Uterus (tissue), 4 donors: ENCODE results near the gene ERMP1. TPM values are rescaled to one million over a fixed set of nuclear protein-coding genes. Genes with fewer than 3 reads are reported as not detected.

Experiments used
- DNase-seq, 2 donors: peaks; one replicate each; pipeline ENCODE4 v3.0.0-alpha.2; 2019 to 2020
- H3K27ac ChIP-seq, 2 donors: fragments of 200-600 bp; sonication (generic); 1 replicate in 1 of 2; 2 replicates in 1 of 2; pipeline ENCODE4 v1.5.1; 2016 to 2018
- H3K27me3 ChIP-seq, 2 donors: fragments of 200-600 bp; sonication (generic); one replicate each; pipeline ENCODE4 v1.5.1; 2018 to 2019; ENCODE audit warnings: control low read depth in 1 of 2
- H3K36me3 ChIP-seq, 2 donors: fragments of 200-600 bp; sonication (generic); one replicate each; pipeline ENCODE4 v1.5.1; 2019; ENCODE audit warnings: control low read depth in 1 of 2
- H3K4me1 ChIP-seq, 2 donors: fragments of 200-600 bp; sonication (generic); one replicate each; pipeline ENCODE4 v1.5.1; 2018 to 2019; ENCODE audit warnings: control low read depth in 1 of 2
- H3K4me3 ChIP-seq, 2 donors: fragments of 200-600 bp; sonication (generic); 1 replicate in 1 of 2; 2 replicates in 1 of 2; pipeline ENCODE4 v1.5.1; 2018 to 2019; ENCODE audit warnings: mild to moderate bottlenecking in 1 of 2
- H3K9me3 ChIP-seq, 2 donors: fragments of 200-600 bp; sonication (generic); one replicate each; pipeline ENCODE4 v1.5.1; 2019; ENCODE audit warnings: control low read depth in 1 of 2
- CTCF ChIP-seq, 4 experiments: fragments of 200-600 bp in 2 of 4; fragments of 450-650 bp in 2 of 4; sonication (generic) in 2 of 4; IDR thresholded peaks; one replicate each; pipeline ENCODE4 v1.5.1; 2016 to 2019; ENCODE audit warnings: antibody characterized with exemption in 4 of 4, mild to moderate bottlenecking in 2 of 4, moderate library complexity in 1 of 4
- POLR2A ChIP-seq, 2 donors: fragments of 450-650 bp; IDR thresholded peaks; one replicate each; pipeline ENCODE4 v1.6.1; 2016; ENCODE audit warnings: antibody characterized with exemption in 2 of 2, mild to moderate bottlenecking in 1 of 2, moderate library complexity in 1 of 2
- intact Hi-C: fragments of 100-400 bp; cut with DNase I; formaldehyde crosslinking; loops from one replicate; pipeline ENCODE4 v1.15.1; 2023; ENCODE audit warnings: low total_unique reads
- total RNA-seq, 4 donors: library from RNA; depleted of rRNA in 3 of 4; stranded (reverse); fragments of >200 nt in 3 of 4; gene quantifications; one replicate each; pipeline versions ENCODE4 v1.1.0 to v1.2.4, GENCODE V29; 2014 to 2023
- donor health status: DM: yes; HTN: yes; CAD: no.

Gene ERMP1
- total RNA-seq, 4 donors from 2014 or later, result 7.9 to 34.9 (median 11.5) TPM

- TF ChIP-seq POLR2A (IDR thresholded peaks at IDR 0.05) (no peak), CTCF (IDR thresholded peaks at IDR 0.05) (no peak)
- Histone ChIP-seq H3K36me3 (no peaks in the 10 kb centered on the region), H3K27me3 (no peaks in the 10 kb centered on the region), H3K4me3 (no peak overlapping the region), H3K9me3 (no peaks in the 10 kb centered on the region), H3K4me1 (no peaks in the 10 kb centered on the region), H3K27ac (no peak overlapping the region)
- no peak for DNase-seq
- intact Hi-C loops, result no loop called here
Measured at GRCh38 chr9:5767968-5768932, 64.7 kb downstream of the ERMP1 start.

GRCh38 chr9:5764130-5764868 lies 68.6 kb downstream of the ERMP1 start:
- DNase-seq, result no peak
- no peak overlapping the region for H3K4me3 ChIP-seq
- TF ChIP-seq POLR2A (IDR thresholded peaks at IDR 0.05) (no peak), CTCF (IDR thresholded peaks at IDR 0.05) (no peak)
- intact Hi-C loops, result no loop called here
- H3K27ac ChIP-seq, result no peak overlapping the region
- no peaks in the 10 kb centered on the region for H3K27me3 ChIP-seq
- H3K9me3 ChIP-seq, result no peaks in the 10 kb centered on the region
- H3K4me1 ChIP-seq, result no peaks in the 10 kb centered on the region
- no peaks in the 10 kb centered on the region for H3K36me3 ChIP-seq

GRCh38 chr9:5762421-5762820 lies 70.5 kb downstream of the ERMP1 start:
- H3K27me3 ChIP-seq, result no peaks in the 10 kb centered on the region
- no peaks in the 10 kb centered on the region for H3K36me3 ChIP-seq
- DNase-seq, result no peak
- H3K9me3 ChIP-seq, result no peaks in the 10 kb centered on the region
- TF ChIP-seq CTCF (IDR thresholded peaks at IDR 0.05) (no peak), POLR2A (IDR thresholded peaks at IDR 0.05) (no peak)
- H3K4me3 ChIP-seq, result no peak overlapping the region
- no peaks in the 10 kb centered on the region for H3K4me1 ChIP-seq
- no peak overlapping the region for H3K27ac ChIP-seq
- intact Hi-C loops, result no loop called here

GRCh38 chr9:5760338-5760737 lies 72.6 kb downstream of the ERMP1 start:
- Histone ChIP-seq H3K9me3 (no peaks in the 10 kb centered on the region), H3K4me1 (no peaks in the 10 kb centered on the region), H3K27ac (no peak overlapping the region), H3K4me3 (no peak overlapping the region), H3K36me3 (no peaks in the 10 kb centered on the region), H3K27me3 (no peaks in the 10 kb centered on the region)
- TF ChIP-seq POLR2A (IDR thresholded peaks at IDR 0.05), result no peak
- intact Hi-C loops, result no loop called here
- no peak for DNase-seq

GRCh38 chr9:5756633-5757032 lies 76.3 kb downstream of the ERMP1 start:
- DNase-seq, result no peak
- H3K27ac ChIP-seq, result no peak overlapping the region
- H3K36me3 ChIP-seq, result no peaks in the 10 kb centered on the region
- no peaks in the 10 kb centered on the region for H3K4me1 ChIP-seq
- intact Hi-C loops, result no loop called here
- H3K4me3 ChIP-seq, result no peak overlapping the region
- TF ChIP-seq POLR2A (IDR thresholded peaks at IDR 0.05) (no peak), CTCF (IDR thresholded peaks at IDR 0.05) (no peak)
- no peaks in the 10 kb centered on the region for H3K9me3 ChIP-seq
- H3K27me3 ChIP-seq, result no peaks in the 10 kb centered on the region
